ENCODE data around the gene TSEN34.

- TF ChIP-seq, protein P1, sequence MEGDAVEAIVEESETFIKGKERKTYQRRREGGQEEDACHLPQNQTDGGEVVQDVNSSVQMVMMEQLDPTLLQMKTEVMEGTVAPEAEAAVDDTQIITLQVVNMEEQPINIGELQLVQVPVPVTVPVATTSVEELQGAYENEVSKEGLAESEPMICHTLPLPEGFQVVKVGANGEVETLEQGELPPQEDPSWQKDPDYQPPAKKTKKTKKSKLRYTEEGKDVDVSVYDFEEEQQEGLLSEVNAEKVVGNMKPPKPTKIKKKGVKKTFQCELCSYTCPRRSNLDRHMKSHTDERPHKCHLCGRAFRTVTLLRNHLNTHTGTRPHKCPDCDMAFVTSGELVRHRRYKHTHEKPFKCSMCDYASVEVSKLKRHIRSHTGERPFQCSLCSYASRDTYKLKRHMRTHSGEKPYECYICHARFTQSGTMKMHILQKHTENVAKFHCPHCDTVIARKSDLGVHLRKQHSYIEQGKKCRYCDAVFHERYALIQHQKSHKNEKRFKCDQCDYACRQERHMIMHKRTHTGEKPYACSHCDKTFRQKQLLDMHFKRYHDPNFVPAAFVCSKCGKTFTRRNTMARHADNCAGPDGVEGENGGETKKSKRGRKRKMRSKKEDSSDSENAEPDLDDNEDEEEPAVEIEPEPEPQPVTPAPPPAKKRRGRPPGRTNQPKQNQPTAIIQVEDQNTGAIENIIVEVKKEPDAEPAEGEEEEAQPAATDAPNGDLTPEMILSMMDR (tag by site-specific recombination; IDR thresholded peaks at IDR 0.05), result no peak
- TF ChIP-seq, protein P2, sequence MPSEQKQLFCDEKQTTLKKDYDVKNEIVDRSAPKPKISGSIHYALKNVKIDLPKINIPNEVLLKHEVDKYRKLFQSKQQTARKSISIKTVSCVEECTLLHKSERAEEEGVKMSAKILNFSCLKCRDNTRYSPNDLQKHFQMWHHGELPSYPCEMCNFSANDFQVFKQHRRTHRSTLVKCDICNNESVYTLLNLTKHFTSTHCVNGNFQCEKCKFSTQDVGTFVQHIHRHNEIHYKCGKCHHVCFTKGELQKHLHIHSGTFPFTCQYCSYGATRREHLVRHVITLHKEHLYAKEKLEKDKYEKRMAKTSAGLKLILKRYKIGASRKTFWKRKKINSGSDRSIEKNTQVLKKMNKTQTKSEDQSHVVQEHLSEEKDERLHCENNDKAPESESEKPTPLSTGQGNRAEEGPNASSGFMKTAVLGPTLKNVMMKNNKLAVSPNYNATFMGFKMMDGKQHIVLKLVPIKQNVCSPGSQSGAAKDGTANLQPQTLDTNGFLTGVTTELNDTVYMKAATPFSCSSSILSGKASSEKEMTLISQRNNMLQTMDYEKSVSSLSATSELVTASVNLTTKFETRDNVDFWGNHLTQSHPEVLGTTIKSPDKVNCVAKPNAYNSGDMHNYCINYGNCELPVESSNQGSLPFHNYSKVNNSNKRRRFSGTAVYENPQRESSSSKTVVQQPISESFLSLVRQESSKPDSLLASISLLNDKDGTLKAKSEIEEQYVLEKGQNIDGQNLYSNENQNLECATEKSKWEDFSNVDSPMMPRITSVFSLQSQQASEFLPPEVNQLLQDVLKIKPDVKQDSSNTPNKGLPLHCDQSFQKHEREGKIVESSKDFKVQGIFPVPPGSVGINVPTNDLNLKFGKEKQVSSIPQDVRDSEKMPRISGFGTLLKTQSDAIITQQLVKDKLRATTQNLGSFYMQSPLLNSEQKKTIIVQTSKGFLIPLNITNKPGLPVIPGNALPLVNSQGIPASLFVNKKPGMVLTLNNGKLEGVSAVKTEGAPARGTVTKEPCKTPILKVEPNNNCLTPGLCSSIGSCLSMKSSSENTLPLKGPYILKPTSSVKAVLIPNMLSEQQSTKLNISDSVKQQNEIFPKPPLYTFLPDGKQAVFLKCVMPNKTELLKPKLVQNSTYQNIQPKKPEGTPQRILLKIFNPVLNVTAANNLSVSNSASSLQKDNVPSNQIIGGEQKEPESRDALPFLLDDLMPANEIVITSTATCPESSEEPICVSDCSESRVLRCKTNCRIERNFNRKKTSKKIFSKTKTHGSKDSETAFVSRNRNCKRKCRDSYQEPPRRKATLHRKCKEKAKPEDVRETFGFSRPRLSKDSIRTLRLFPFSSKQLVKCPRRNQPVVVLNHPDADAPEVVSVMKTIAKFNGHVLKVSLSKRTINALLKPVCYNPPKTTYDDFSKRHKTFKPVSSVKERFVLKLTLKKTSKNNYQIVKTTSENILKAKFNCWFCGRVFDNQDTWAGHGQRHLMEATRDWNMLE (tag by site-specific recombination; conservative IDR thresholded peaks at IDR 0.05; ENCODE audit: low read depth), result no peak
- TF ChIP-seq ZNF747 (tag by site-specific recombination; IDR thresholded peaks at IDR 0.05), result no peak
- no peak for TF ChIP-seq KLF1 (tag by site-specific recombination; IDR thresholded peaks at IDR 0.05)
- TF ChIP-seq KLF9 (tag by site-specific recombination; IDR thresholded peaks at IDR 0.05; ENCODE audit: low read depth), result no peak
- no peak for TF ChIP-seq MEIS1 (CRISPR knock-in tag; IDR thresholded peaks at IDR 0.05; ENCODE audit: borderline replicate concordance)
- TF ChIP-seq ZNF274 (IDR thresholded peaks at IDR 0.05; ENCODE audit: low read length), result no peak
- TF ChIP-seq ZNF274 (tag by site-specific recombination; IDR thresholded peaks at IDR 0.05; ENCODE audit: borderline replicate concordance), result no peak
- no peak for TF ChIP-seq YY1 (tag by site-specific recombination; IDR thresholded peaks at IDR 0.05)
- TF ChIP-seq, protein P3, sequence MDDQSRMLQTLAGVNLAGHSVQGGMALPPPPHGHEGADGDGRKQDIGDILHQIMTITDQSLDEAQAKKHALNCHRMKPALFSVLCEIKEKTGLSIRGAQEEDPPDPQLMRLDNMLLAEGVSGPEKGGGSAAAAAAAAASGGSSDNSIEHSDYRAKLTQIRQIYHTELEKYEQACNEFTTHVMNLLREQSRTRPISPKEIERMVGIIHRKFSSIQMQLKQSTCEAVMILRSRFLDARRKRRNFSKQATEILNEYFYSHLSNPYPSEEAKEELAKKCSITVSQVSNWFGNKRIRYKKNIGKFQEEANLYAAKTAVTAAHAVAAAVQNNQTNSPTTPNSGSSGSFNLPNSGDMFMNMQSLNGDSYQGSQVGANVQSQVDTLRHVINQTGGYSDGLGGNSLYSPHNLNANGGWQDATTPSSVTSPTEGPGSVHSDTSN (CRISPR knock-in tag; IDR thresholded peaks at IDR 0.05), result no peak
- no peak for TF ChIP-seq ZNF777 (tag by site-specific recombination; IDR thresholded peaks at IDR 0.05; ENCODE audit: borderline replicate concordance)
- no peak for TF ChIP-seq RBAK (tag by site-specific recombination; IDR thresholded peaks at IDR 0.05)
- TF ChIP-seq ZNF610 (tag by site-specific recombination; IDR thresholded peaks at IDR 0.05; ENCODE audit: borderline replicate concordance), result no peak
- no peak for TF ChIP-seq ZNF23 (tag by site-specific recombination; IDR thresholded peaks at IDR 0.05; ENCODE audit: borderline replicate concordance)
Observed at GRCh38 chr19:54160854-54161253, 30.3 kb upstream of the TSEN34 start.

Data from HEK293 (cell line).